ENCODE results near the gene NBR1. TPM values are rescaled to one million over a fixed set of nuclear protein-coding genes. Genes with fewer than 3 reads are reported as not detected.
A peak's percentile ranks its signal among the peaks of the same experiment; 100 is the strongest.

Gene NBR1
- total RNA-seq, 1 donor from 2014 or later = 80.4 TPM

DNA sequence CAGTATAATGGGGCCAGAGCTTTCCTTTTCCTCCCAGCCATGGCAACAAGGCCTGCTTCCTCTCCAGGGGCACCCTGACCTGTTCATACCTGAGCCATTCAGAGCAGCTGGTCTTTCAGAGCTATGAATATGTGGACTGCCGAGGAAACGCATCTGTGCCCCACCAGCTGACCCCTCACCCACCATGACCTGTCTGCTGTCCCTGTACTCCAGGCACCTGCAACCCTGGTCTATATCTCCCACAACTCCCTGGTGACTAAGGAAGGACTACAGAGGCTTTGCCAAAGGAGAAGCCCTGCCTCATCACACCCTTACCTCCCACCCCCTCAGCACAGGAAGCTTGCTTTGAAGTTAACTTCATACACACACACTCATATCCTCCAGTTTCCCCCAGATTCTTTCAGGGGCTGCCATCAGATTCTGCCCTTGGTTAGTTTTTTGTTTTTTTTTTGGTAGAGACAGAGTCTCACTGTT, 46.6 kb downstream of the NBR1 start:
- ATAC-seq = no peak

GRCh38 chr17:43219001-43219400, 48.0 kb downstream of the NBR1 start:
- DNase-seq (peak; percentile 8), ATAC-seq (no peak)
- Histone ChIP-seq H3K36me3 (peaks cover 22% of the 10 kb centered on the region), H3K27me3 (no peaks in the 10 kb centered on the region), H3K4me1 (no peaks in the 10 kb centered on the region), H3K9me3 (no peaks in the 10 kb centered on the region), H3K4me3 (no peak overlapping the region), H3K27ac (no peak overlapping the region)
- intact Hi-C loops (cut with DNase I) = no loop called here
- TF ChIP-seq, protein P1, sequence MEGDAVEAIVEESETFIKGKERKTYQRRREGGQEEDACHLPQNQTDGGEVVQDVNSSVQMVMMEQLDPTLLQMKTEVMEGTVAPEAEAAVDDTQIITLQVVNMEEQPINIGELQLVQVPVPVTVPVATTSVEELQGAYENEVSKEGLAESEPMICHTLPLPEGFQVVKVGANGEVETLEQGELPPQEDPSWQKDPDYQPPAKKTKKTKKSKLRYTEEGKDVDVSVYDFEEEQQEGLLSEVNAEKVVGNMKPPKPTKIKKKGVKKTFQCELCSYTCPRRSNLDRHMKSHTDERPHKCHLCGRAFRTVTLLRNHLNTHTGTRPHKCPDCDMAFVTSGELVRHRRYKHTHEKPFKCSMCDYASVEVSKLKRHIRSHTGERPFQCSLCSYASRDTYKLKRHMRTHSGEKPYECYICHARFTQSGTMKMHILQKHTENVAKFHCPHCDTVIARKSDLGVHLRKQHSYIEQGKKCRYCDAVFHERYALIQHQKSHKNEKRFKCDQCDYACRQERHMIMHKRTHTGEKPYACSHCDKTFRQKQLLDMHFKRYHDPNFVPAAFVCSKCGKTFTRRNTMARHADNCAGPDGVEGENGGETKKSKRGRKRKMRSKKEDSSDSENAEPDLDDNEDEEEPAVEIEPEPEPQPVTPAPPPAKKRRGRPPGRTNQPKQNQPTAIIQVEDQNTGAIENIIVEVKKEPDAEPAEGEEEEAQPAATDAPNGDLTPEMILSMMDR (IDR thresholded peaks at IDR 0.05) = no peak

More for the DNA sequence above, 46.6 kb downstream of the NBR1 start:
- TF ChIP-seq, protein P1 (IDR thresholded peaks at IDR 0.05) = no peak
- no peak overlapping the region for H3K27ac ChIP-seq
- H3K9me3 ChIP-seq = no peaks in the 10 kb centered on the region
- H3K27me3 ChIP-seq = no peaks in the 10 kb centered on the region
- no peaks in the 10 kb centered on the region for H3K4me1 ChIP-seq
- H3K36me3 ChIP-seq = peaks cover 22% of the 10 kb centered on the region
- peak; percentile 25 for DNase-seq
- intact Hi-C loops (cut with DNase I) = no loop called here
- H3K4me3 ChIP-seq = no peak overlapping the region

GRCh38 chr17:43219746-43220380, 48.8 kb downstream of the NBR1 start:
- no peaks in the 10 kb centered on the region for H3K27me3 ChIP-seq
- DNase-seq (peak; percentile 39), ATAC-seq (peak; percentile 35)
- no peaks in the 10 kb centered on the region for H3K4me1 ChIP-seq
- no peaks in the 10 kb centered on the region for H3K9me3 ChIP-seq
- H3K36me3 ChIP-seq = peaks cover 28% of the 10 kb centered on the region
- H3K4me3 ChIP-seq = no peak overlapping the region
- TF ChIP-seq, protein P1 (IDR thresholded peaks at IDR 0.05) = no peak
- no peak overlapping the region for H3K27ac ChIP-seq
- intact Hi-C loops (cut with DNase I) = no loop called here

GRCh38 chr17:43220511-43221125, 49.6 kb downstream of the NBR1 start:
- ATAC-seq = no peak
- TF ChIP-seq, protein P1 (IDR thresholded peaks at IDR 0.05) = no peak
- H3K27me3 ChIP-seq = no peaks in the 10 kb centered on the region
- peaks cover 26% of the 10 kb centered on the region for H3K36me3 ChIP-seq
- no peak overlapping the region for H3K4me3 ChIP-seq
- no peaks in the 10 kb centered on the region for H3K9me3 ChIP-seq
- no peaks in the 10 kb centered on the region for H3K4me1 ChIP-seq
- DNase-seq = peak; percentile 22
- intact Hi-C loops (cut with DNase I) = no loop called here
- H3K27ac ChIP-seq = no peak overlapping the region

- Histone ChIP-seq H3K36me3 (peaks cover 7% of the 10 kb centered on the region), H3K27me3 (no peaks in the 10 kb centered on the region), H3K4me1 (no peaks in the 10 kb centered on the region), H3K9me3 (no peaks in the 10 kb centered on the region), H3K27ac (no peak overlapping the region), H3K4me3 (no peak overlapping the region)
- TF ChIP-seq, protein P1 (IDR thresholded peaks at IDR 0.05) = no peak
- intact Hi-C loops (cut with DNase I) = no loop called here
- DNase-seq (peak; percentile 48), ATAC-seq (no peak)
Measured at GRCh38 chr17:43224146-43224705, 53.2 kb downstream of the NBR1 start.

Measured in upper lobe of right lung (tissue), 1 donor.